ENCODE data around the gene RAMP3. TPM values are rescaled to one million over a fixed set of nuclear protein-coding genes. Genes with fewer than 3 reads are reported as not detected.
"Not testable (repeated sequence)": the region's sequence is repeated elsewhere in the genome, so short reads cannot be mapped to it uniquely, and the experiment has no call there.

Gene RAMP3
- polyA plus RNA-seq, 1 donor (not counting 4 experiments of a cell fraction or from before 2014, with no cell fraction given) = not detected

DNA sequence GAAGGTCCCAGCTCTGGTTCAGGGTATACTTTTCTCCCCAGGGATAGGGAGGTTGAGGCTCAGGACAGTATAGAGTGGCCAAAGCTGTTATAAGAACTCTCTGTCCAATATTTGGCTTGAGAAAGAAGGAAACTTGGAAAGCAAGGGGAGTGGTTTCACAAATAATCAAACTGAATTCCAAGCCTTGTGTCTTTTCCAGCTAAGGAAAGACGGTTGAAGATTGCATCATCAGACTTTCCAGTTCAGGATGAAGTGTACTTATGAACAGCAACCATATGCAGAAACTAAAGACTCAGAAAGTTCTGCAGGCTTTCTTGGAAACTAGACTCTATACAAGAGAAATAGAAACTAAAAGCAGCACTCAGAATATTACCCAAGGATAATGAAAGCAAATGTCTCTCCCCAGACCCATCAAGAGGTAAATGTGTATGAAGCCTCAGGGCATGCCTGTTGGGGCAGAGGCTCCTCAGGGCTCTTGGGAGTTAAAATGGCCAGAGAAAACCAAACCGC, 46.4 kb downstream of the RAMP3 start:
- Histone ChIP-seq H3K4me2 (ENCODE audit: control insufficient read depth, extremely low read depth, insufficient read depth, low read depth, low read length) (peak overlapping the region; percentile 57), H3K27me3 (ENCODE audit: control insufficient read depth, extremely low read depth, insufficient read depth, low read length) (peaks cover 3% of the 10 kb centered on the region), H3K79me2 (ENCODE audit: control insufficient read depth, insufficient read depth, low read length) (no peaks in the 10 kb centered on the region), H3K27ac (ENCODE audit: control insufficient read depth, insufficient read depth, low read length) (no peak overlapping the region), H2AFZ (ENCODE audit: control insufficient read depth, low read length) (peak overlapping the region; percentile 24), H3K9me1 (ENCODE audit: control insufficient read depth, extremely low read depth, insufficient read depth, low read length) (no peaks in the 10 kb centered on the region), H3K36me3 (ENCODE audit: control insufficient read depth in 2 of 2, extremely low read depth in 1 of 2, insufficient read depth in 2 of 2, low read length in 2 of 2) (no peaks in the 10 kb centered on the region), H3K4me1 (ENCODE audit: control insufficient read depth, extremely low read depth, insufficient read depth, low read length) (peaks cover 11% of the 10 kb centered on the region), H4K20me1 (ENCODE audit: control insufficient read depth, extremely low read depth, insufficient read depth, low read length) (no peaks in the 10 kb centered on the region), H3K9ac (ENCODE audit: control insufficient read depth, extremely low read depth, insufficient read depth, low read length) (no peak overlapping the region), H3K4me3 (ENCODE audit: control insufficient read depth in 2 of 3, extremely low read depth in 1 of 3, insufficient read depth in 2 of 3, low read depth in 1 of 3, low read length in 3 of 3) (peak overlapping the region in 2 of 3 experiments; percentile 9 to 22), H3K9me3 (ENCODE audit: control insufficient read depth, low read depth, low read length) (no peaks in the 10 kb centered on the region)
- DNase-seq (ENCODE audit: low read depth, low spot score) (no peak), FAIRE-seq (peak; percentile 86)
- TF ChIP-seq, protein P1, sequence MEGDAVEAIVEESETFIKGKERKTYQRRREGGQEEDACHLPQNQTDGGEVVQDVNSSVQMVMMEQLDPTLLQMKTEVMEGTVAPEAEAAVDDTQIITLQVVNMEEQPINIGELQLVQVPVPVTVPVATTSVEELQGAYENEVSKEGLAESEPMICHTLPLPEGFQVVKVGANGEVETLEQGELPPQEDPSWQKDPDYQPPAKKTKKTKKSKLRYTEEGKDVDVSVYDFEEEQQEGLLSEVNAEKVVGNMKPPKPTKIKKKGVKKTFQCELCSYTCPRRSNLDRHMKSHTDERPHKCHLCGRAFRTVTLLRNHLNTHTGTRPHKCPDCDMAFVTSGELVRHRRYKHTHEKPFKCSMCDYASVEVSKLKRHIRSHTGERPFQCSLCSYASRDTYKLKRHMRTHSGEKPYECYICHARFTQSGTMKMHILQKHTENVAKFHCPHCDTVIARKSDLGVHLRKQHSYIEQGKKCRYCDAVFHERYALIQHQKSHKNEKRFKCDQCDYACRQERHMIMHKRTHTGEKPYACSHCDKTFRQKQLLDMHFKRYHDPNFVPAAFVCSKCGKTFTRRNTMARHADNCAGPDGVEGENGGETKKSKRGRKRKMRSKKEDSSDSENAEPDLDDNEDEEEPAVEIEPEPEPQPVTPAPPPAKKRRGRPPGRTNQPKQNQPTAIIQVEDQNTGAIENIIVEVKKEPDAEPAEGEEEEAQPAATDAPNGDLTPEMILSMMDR (optimal IDR thresholded peaks at IDR 0.05 in 1 of 3, IDR thresholded peaks at IDR 0.05 in 1 of 3, conservative IDR thresholded peaks at IDR 0.05 in 1 of 3; ENCODE audit: extremely low read depth in 1 of 3, insufficient read depth in 2 of 3, low read length in 3 of 3) = no peak
- no peak for TF ChIP-seq EZH2 (IDR thresholded peaks at IDR 0.05; ENCODE audit: low read length)
- dilution Hi-C loops (cut with MboI; ENCODE audit: extremely low pct_ligation_motif_present, low sequenced_read_pairs) = no loop called here

DNA sequence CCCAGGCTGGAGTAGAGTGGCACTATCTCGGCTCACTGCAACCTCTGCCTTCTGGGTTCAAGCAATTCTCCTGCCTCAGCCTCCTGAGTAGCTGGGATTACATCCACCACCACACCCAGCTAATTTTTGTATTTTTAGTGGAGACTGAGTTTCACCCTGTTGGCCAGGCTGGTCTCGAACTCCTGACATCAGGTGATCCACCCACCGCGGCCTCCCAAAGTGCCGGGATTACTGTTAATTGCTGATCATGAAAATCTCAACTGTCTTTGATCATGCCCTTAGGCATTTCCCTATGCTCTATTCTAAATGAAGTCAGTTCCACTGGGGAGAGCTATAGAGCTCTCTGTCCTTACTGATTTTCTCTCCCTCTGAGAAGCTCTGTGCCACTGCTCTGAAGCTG, 48.7 kb downstream of the RAMP3 start:
- H3K79me2 ChIP-seq (ENCODE audit: control insufficient read depth, insufficient read depth, low read length); H3K4me3 ChIP-seq (ENCODE audit: control insufficient read depth in 2 of 3, extremely low read depth in 1 of 3, insufficient read depth in 2 of 3, low read depth in 1 of 3, low read length in 3 of 3); H3K27me3 ChIP-seq (ENCODE audit: control insufficient read depth, extremely low read depth, insufficient read depth, low read length); dilution Hi-C loops (cut with MboI; ENCODE audit: extremely low pct_ligation_motif_present, low sequenced_read_pairs); H3K9me3 ChIP-seq (ENCODE audit: control insufficient read depth, low read depth, low read length); DNase-seq (ENCODE audit: low read depth, low spot score); H2AFZ ChIP-seq (ENCODE audit: control insufficient read depth, low read length); H4K20me1 ChIP-seq (ENCODE audit: control insufficient read depth, extremely low read depth, insufficient read depth, low read length); FAIRE-seq; H3K9me1 ChIP-seq (ENCODE audit: control insufficient read depth, extremely low read depth, insufficient read depth, low read length); H3K27ac ChIP-seq (ENCODE audit: control insufficient read depth, insufficient read depth, low read length); H3K4me2 ChIP-seq (ENCODE audit: control insufficient read depth, extremely low read depth, insufficient read depth, low read depth, low read length); H3K36me3 ChIP-seq (ENCODE audit: control insufficient read depth in 2 of 2, extremely low read depth in 1 of 2, insufficient read depth in 2 of 2, low read length in 2 of 2); H3K9ac ChIP-seq (ENCODE audit: control insufficient read depth, extremely low read depth, insufficient read depth, low read length): not testable (repeated sequence)
- H3K4me1 ChIP-seq (ENCODE audit: control insufficient read depth, extremely low read depth, insufficient read depth, low read length) = peaks cover 11% of the 10 kb centered on the region

DNA sequence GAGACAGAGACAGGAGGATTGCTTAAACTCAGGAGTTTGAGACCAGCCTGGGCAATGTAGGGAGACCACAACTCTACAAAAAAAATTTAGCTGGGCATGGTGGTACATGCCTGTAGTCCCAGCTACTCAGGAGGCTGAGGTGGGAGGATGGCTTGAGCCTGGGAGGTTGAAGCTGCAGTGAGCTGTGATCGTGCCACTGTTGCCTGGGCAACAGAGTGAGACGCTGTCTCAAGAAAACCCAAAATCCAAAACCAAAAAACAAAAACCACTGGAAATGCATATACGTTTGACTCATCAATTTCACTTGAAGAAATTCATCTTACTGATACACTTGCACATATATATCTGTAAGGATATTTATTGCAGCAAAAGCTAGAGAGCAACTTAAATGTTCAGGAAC, 52.3 kb downstream of the RAMP3 start:
- H3K79me2 ChIP-seq (ENCODE audit: control insufficient read depth, insufficient read depth, low read length); H3K4me1 ChIP-seq (ENCODE audit: control insufficient read depth, extremely low read depth, insufficient read depth, low read length); FAIRE-seq; H3K9me1 ChIP-seq (ENCODE audit: control insufficient read depth, extremely low read depth, insufficient read depth, low read length); H3K9me3 ChIP-seq (ENCODE audit: control insufficient read depth, low read depth, low read length); dilution Hi-C loops (cut with MboI; ENCODE audit: extremely low pct_ligation_motif_present, low sequenced_read_pairs); H3K4me2 ChIP-seq (ENCODE audit: control insufficient read depth, extremely low read depth, insufficient read depth, low read depth, low read length); H3K27me3 ChIP-seq (ENCODE audit: control insufficient read depth, extremely low read depth, insufficient read depth, low read length); H4K20me1 ChIP-seq (ENCODE audit: control insufficient read depth, extremely low read depth, insufficient read depth, low read length); H3K27ac ChIP-seq (ENCODE audit: control insufficient read depth, insufficient read depth, low read length); H2AFZ ChIP-seq (ENCODE audit: control insufficient read depth, low read length); DNase-seq (ENCODE audit: low read depth, low spot score); H3K4me3 ChIP-seq (ENCODE audit: control insufficient read depth in 2 of 3, extremely low read depth in 1 of 3, insufficient read depth in 2 of 3, low read depth in 1 of 3, low read length in 3 of 3); H3K36me3 ChIP-seq (ENCODE audit: control insufficient read depth in 2 of 2, extremely low read depth in 1 of 2, insufficient read depth in 2 of 2, low read length in 2 of 2); H3K9ac ChIP-seq (ENCODE audit: control insufficient read depth, extremely low read depth, insufficient read depth, low read length): not testable (repeated sequence)

Measured in keratinocyte (primary cell).